ENCODE data around the gene MVK. TPM values are rescaled to one million over a fixed set of nuclear protein-coding genes. Genes with fewer than 3 reads are reported as not detected.

The MVK gene
- total and polyA plus RNA-seq, 4 donors, result 34.9 to 50.3 (median 41.4) TPM

GRCh38 chr12:109590566-109590965 lies 17.0 kb downstream of the MVK start:
- H3K27ac ChIP-seq (ENCODE audit: low read depth in 1 of 2, low read length in 2 of 2), result no peak overlapping the region
- H3K27me3 ChIP-seq (ENCODE audit: control insufficient read depth in 4 of 4, insufficient read depth in 4 of 4, low read length in 3 of 4), result no peaks in the 10 kb centered on the region
- WGBS, result 95% methylated on average over 8 of the region's 8 CpGs
- peaks cover 8 to 20% (median 12%) of the 10 kb centered on the region in 4 donors for H3K36me3 ChIP-seq (ENCODE audit: control insufficient read depth in 4 of 4, insufficient read depth in 3 of 4, low read depth in 1 of 4, low read length in 3 of 4)
- H3K4me1 ChIP-seq (ENCODE audit: control insufficient read depth in 4 of 4, insufficient read depth in 4 of 4, low read length in 3 of 4), result peaks cover 5 to 56% (median 38%) of the 10 kb centered on the region in 4 donors
- no peak overlapping the region for H3K4me3 ChIP-seq (ENCODE audit: low read depth in 1 of 3, low read length in 3 of 3)
- no peak for TF ChIP-seq EGR1 (IDR thresholded peaks at IDR 0.05; ENCODE audit: low read depth in 2 of 2)
- no peak for TF ChIP-seq GABPA (IDR thresholded peaks at IDR 0.05 in 1 of 2, conservative IDR thresholded peaks at IDR 0.05 in 1 of 2)
- TF ChIP-seq FOXA1 (IDR thresholded peaks at IDR 0.05), result no peak
- TF ChIP-seq JUND (IDR thresholded peaks at IDR 0.05), result no peak
- TF ChIP-seq FOXA2 (IDR thresholded peaks at IDR 0.05), result no peak
- no peak for TF ChIP-seq REST (IDR thresholded peaks at IDR 0.05)
- TF ChIP-seq, protein P1, sequence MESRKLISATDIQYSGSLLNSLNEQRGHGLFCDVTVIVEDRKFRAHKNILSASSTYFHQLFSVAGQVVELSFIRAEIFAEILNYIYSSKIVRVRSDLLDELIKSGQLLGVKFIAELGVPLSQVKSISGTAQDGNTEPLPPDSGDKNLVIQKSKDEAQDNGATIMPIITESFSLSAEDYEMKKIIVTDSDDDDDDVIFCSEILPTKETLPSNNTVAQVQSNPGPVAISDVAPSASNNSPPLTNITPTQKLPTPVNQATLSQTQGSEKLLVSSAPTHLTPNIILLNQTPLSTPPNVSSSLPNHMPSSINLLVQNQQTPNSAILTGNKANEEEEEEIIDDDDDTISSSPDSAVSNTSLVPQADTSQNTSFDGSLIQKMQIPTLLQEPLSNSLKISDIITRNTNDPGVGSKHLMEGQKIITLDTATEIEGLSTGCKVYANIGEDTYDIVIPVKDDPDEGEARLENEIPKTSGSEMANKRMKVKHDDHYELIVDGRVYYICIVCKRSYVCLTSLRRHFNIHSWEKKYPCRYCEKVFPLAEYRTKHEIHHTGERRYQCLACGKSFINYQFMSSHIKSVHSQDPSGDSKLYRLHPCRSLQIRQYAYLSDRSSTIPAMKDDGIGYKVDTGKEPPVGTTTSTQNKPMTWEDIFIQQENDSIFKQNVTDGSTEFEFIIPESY (IDR thresholded peaks at IDR 0.05), result no peak
- no peak for TF ChIP-seq HNF4G (IDR thresholded peaks at IDR 0.05)
- TF ChIP-seq RXRA (IDR thresholded peaks at IDR 0.05), result no peak
- TF ChIP-seq NR2F2 (IDR thresholded peaks at IDR 0.05), result no peak
- no peak for TF ChIP-seq ATF3 (IDR thresholded peaks at IDR 0.05)
- TF ChIP-seq TAF1 (conservative IDR thresholded peaks at IDR 0.05), result no peak
- no peak for TF ChIP-seq RAD21 (IDR thresholded peaks at IDR 0.05)
- TF ChIP-seq SP1 (IDR thresholded peaks at IDR 0.05), result no peak
- TF ChIP-seq HNF4A (conservative IDR thresholded peaks at IDR 0.05), result no peak
- TF ChIP-seq YY1 (IDR thresholded peaks at IDR 0.05), result no peak
- no peak for DNase-seq (ENCODE audit: low spot score)
- no peaks in the 10 kb centered on the region for H3K9me3 ChIP-seq (ENCODE audit: control insufficient read depth in 4 of 4, low read length in 3 of 4)
- peak overlapping the region in 1 of 2 donors; percentile 50 for H3K9ac ChIP-seq (ENCODE audit: low read depth in 1 of 2, low read length in 2 of 2)

DNA sequence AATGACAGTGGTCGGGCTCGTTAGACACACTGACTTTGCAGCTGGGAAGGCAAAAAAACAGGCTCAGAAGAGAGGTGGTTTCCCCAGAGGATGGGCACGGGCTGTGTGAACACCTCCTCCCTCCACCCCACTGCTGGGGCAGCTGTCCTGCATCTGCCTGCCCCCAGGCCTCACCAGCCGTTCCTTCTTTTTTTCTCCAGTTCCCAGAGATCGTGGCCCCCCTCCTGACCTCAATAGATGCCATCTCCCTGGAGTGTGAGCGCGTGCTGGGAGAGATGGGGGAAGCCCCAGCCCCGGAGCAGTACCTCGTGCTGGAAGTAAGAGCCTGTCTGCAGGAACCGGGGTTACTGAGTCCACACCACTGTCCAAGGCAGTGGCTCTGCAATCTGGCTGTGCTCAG lies 17.4 kb downstream of the MVK start:
- Histone ChIP-seq H3K9ac (ENCODE audit: low read depth in 1 of 2, low read length in 2 of 2) (no peak overlapping the region), H3K36me3 (ENCODE audit: control insufficient read depth in 4 of 4, insufficient read depth in 3 of 4, low read depth in 1 of 4, low read length in 3 of 4) (peaks cover 8 to 22% (median 12%) of the 10 kb centered on the region in 4 donors), H3K4me1 (ENCODE audit: control insufficient read depth in 4 of 4, insufficient read depth in 4 of 4, low read length in 3 of 4) (peaks cover 5 to 56% (median 38%) of the 10 kb centered on the region in 4 donors), H3K4me3 (ENCODE audit: low read depth in 1 of 3, low read length in 3 of 3) (no peak overlapping the region), H3K9me3 (ENCODE audit: control insufficient read depth in 4 of 4, low read length in 3 of 4) (no peaks in the 10 kb centered on the region), H3K27ac (ENCODE audit: low read depth in 1 of 2, low read length in 2 of 2) (no peak overlapping the region), H3K27me3 (ENCODE audit: control insufficient read depth in 4 of 4, insufficient read depth in 4 of 4, low read length in 3 of 4) (no peaks in the 10 kb centered on the region)
- WGBS, result 81% methylated on average over 10 of the region's 10 CpGs
- TF ChIP-seq REST (IDR thresholded peaks at IDR 0.05), result no peak
- no peak for TF ChIP-seq ATF3 (IDR thresholded peaks at IDR 0.05)
- TF ChIP-seq JUND (IDR thresholded peaks at IDR 0.05), result no peak
- no peak for DNase-seq (ENCODE audit: low spot score)

Measured in liver (tissue), 9 donors.